Karpas-422 (cell line): ENCODE data around the gene JARID2. TPM values are rescaled to one million over a fixed set of nuclear protein-coding genes. Genes with fewer than 3 reads are reported as not detected.

ENCODE experiments used
- DNase-seq: peaks from one replicate; pipeline ENCODE4 v3.0.0-alpha.2; 2015
- H2AFZ ChIP-seq: fragments of 200-600 bp; sonication (generic); 2 replicates; pipeline ENCODE4 v1.6.1; 2014; ENCODE audit warnings: antibody characterized with exemption, low read length, mixed read lengths
- H3K27ac ChIP-seq: fragments of 200-600 bp; sonication (generic); 2 replicates; pipeline ENCODE4 v1.5.1; 2014; ENCODE audit warnings: mild to moderate bottlenecking, low read length, moderate library complexity
- H3K27me3 ChIP-seq: fragments of 200-600 bp; sonication (generic); 2 replicates; pipeline ENCODE4 v1.6.1; 2014; ENCODE audit warnings: low read length, mixed read lengths
- H3K36me3 ChIP-seq: fragments of 200-600 bp; sonication (generic); 2 replicates; pipeline ENCODE4 v1.6.1; 2014; ENCODE audit warnings: low read length, mixed read lengths; ENCODE audit not compliant: insufficient read depth
- H3K4me1 ChIP-seq: fragments of 200-600 bp; sonication (generic); 2 replicates; pipeline ENCODE4 v1.6.1; 2014; ENCODE audit warnings: mild to moderate bottlenecking, low read length, mixed read lengths
- H3K4me2 ChIP-seq: fragments of 200-600 bp; sonication (generic); 2 replicates; pipeline ENCODE4 v1.6.1; 2014; ENCODE audit warnings: low read length, low read depth, mild to moderate bottlenecking; ENCODE audit not compliant: poor library complexity, severe bottlenecking
- H3K4me3 ChIP-seq: fragments of 200-600 bp; sonication (generic); 2 replicates; pipeline ENCODE4 v1.5.1; 2014; ENCODE audit warnings: mild to moderate bottlenecking, antibody characterized with exemption, low read length, mixed read lengths
- H3K79me2 ChIP-seq: fragments of 200-600 bp; sonication (generic); 2 replicates; pipeline ENCODE4 v1.6.1; 2014; ENCODE audit warnings: mild to moderate bottlenecking, low read length, mixed read lengths
- H3K9ac ChIP-seq: fragments of 200-600 bp; sonication (generic); 2 replicates; pipeline ENCODE4 v1.6.0; 2014; ENCODE audit warnings: low read length
- H3K9me2 ChIP-seq: fragments of 200-600 bp; sonication (generic), shearing (Covaris generic); replicated peaks from 2 replicates; pipeline ENCODE4 v1.6.0; 2014; ENCODE audit warnings: mild to moderate bottlenecking, low read length, moderate library complexity; ENCODE audit not compliant: insufficient read depth
- H3K9me3 ChIP-seq: fragments of 300-700, 200-600 bp; sonication (generic); 2 replicates; pipeline ENCODE4 v1.6.1; 2014; ENCODE audit warnings: low read length, mixed read lengths
- H4K20me1 ChIP-seq: fragments of 200-600 bp; sonication (generic); 2 replicates; pipeline ENCODE4 v1.6.1; 2014; ENCODE audit warnings: mild to moderate bottlenecking, antibody characterized with exemption, low read length, low read depth; ENCODE audit not compliant: insufficient read depth
- total RNA-seq: library from RNA; depleted of rRNA; stranded (reverse); fragments of >200 nt; shearing (Covaris generic); gene quantifications from 2 replicates; pipeline ENCODE4 v1.2.3, GENCODE V29; 2014; ENCODE audit warnings: low replicate concordance

The JARID2 gene
- total RNA-seq, 1 experiment from 2014 or later, result 2.8 TPM

DNA sequence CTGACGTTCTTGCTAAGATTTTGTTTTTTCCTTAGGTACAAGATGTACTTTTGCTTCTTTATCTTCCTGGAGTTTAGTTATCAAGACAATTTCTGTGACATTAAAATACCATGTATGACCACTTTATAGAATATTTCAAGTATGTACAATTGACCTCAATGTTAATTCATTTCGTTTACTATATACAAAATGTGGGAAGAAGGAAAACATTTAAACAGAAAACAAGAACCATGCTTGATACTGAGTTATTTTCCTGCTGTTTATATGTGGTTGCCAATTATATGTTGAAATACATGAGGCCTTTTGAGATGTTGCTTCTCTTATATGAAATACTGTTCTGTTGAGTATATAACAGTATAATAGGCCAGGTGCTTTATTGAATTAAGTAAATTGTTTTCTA, 184.3 kb downstream of the JARID2 start:
- H3K9ac ChIP-seq, result no peak overlapping the region
- H3K36me3 ChIP-seq, result no peaks in the 10 kb centered on the region
- no peaks in the 10 kb centered on the region for H3K9me3 ChIP-seq
- H3K9me2 ChIP-seq, result no peaks in the 10 kb centered on the region
- H2AFZ ChIP-seq, result no peak overlapping the region
- H4K20me1 ChIP-seq, result peaks cover 44% of the 10 kb centered on the region
- no peak for DNase-seq
- no peaks in the 10 kb centered on the region for H3K27me3 ChIP-seq
- H3K27ac ChIP-seq, result no peak overlapping the region
- peaks cover 20% of the 10 kb centered on the region for H3K4me1 ChIP-seq
- no peak overlapping the region for H3K4me3 ChIP-seq
- H3K79me2 ChIP-seq, result no peaks in the 10 kb centered on the region
- H3K4me2 ChIP-seq, result no peak overlapping the region

DNA sequence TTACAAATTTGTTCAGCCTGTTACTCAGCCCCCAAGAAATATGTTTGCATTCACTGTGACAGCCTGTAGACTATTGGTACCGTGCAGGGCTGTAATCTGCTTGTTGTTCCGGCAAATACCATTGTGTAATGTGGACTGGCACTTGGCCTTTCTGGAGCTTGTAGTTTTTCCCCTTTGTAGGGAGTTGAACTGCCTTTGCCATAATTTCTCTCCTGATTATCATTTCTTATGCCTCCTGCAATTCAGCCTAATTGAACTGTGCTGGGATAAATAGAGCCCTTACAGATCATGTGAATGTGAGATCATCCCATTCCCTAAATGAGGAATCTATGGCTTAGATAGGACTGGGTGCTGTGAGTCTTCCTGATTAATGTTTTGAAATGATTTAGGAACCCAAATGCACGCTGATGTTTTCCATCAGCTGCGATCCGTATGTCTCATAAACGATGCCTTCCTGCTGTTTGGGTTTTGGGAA, 185.1 kb downstream of the JARID2 start:
- Histone ChIP-seq H3K36me3 (no peaks in the 10 kb centered on the region), H3K9me3 (no peaks in the 10 kb centered on the region), H3K4me2 (no peak overlapping the region), H3K27ac (no peak overlapping the region), H3K9me2 (no peaks in the 10 kb centered on the region), H3K4me3 (no peak overlapping the region), H3K9ac (no peak overlapping the region), H3K4me1 (peaks cover 20% of the 10 kb centered on the region), H3K79me2 (no peaks in the 10 kb centered on the region), H2AFZ (no peak overlapping the region), H4K20me1 (peaks cover 47% of the 10 kb centered on the region), H3K27me3 (no peaks in the 10 kb centered on the region)
- DNase-seq, result no peak

GRCh38 chr6:15431762-15432483, 186.1 kb downstream of the JARID2 start:
- Histone ChIP-seq H3K36me3 (no peaks in the 10 kb centered on the region), H3K4me1 (peaks cover 17% of the 10 kb centered on the region), H3K79me2 (no peaks in the 10 kb centered on the region), H3K4me2 (no peak overlapping the region), H3K27ac (no peak overlapping the region), H3K27me3 (no peaks in the 10 kb centered on the region), H3K9me3 (no peaks in the 10 kb centered on the region), H3K4me3 (no peak overlapping the region), H3K9ac (no peak overlapping the region), H3K9me2 (no peaks in the 10 kb centered on the region), H2AFZ (no peak overlapping the region), H4K20me1 (peaks cover 44% of the 10 kb centered on the region)
- no peak for DNase-seq

GRCh38 chr6:15433511-15433861, 187.6 kb downstream of the JARID2 start:
- no peaks in the 10 kb centered on the region for H3K79me2 ChIP-seq
- no peak overlapping the region for H3K4me3 ChIP-seq

GRCh38 chr6:15434263-15434662, 188.4 kb downstream of the JARID2 start:
- Histone ChIP-seq H3K36me3 (no peaks in the 10 kb centered on the region), H4K20me1 (peaks cover 50% of the 10 kb centered on the region), H3K9me2 (no peaks in the 10 kb centered on the region), H3K4me1 (peaks cover 9% of the 10 kb centered on the region), H3K4me2 (no peak overlapping the region), H3K79me2 (no peaks in the 10 kb centered on the region), H2AFZ (no peak overlapping the region), H3K4me3 (no peak overlapping the region), H3K9me3 (no peaks in the 10 kb centered on the region), H3K27me3 (no peaks in the 10 kb centered on the region), H3K27ac (no peak overlapping the region), H3K9ac (no peak overlapping the region)
- DNase-seq, result no peak

More at GRCh38 chr6:15433511-15433861, 187.6 kb downstream of the JARID2 start:
- no peaks in the 10 kb centered on the region for H3K36me3 ChIP-seq
- DNase-seq, result no peak
- no peaks in the 10 kb centered on the region for H3K27me3 ChIP-seq
- H3K9me2 ChIP-seq, result no peaks in the 10 kb centered on the region
- H3K4me1 ChIP-seq, result peaks cover 6% of the 10 kb centered on the region
- no peaks in the 10 kb centered on the region for H3K9me3 ChIP-seq
- no peak overlapping the region for H3K9ac ChIP-seq
- peaks cover 50% of the 10 kb centered on the region for H4K20me1 ChIP-seq
- H2AFZ ChIP-seq, result no peak overlapping the region
- no peak overlapping the region for H3K27ac ChIP-seq
- H3K4me2 ChIP-seq, result no peak overlapping the region

DNA sequence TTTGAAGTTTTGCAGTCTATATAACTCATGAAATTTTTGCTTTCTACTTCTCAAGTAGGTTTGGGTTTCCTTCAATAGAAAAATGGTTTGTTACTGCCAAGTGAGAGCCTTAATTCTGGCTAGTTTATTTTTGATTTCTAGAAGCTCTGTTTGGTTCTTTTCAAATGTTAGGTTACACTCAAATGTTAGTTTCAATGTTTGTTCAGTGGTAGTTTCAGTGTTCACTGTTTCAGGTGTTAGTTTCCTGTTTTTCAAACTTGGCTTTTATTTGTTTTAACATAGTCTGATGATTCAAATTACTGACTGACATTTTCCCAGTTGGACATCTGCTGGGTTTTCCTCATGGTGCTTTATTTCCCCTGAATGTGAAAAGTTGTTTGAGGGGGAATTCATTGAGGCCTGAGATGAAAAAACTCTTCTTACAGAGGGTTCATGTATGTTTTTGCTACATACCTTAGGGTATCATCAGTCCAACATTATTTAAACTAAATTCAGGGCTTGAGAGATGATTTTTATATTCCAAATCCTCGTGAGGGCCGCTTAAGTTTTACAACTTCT, 189.0 kb downstream of the JARID2 start:
- Histone ChIP-seq H3K9ac (no peak overlapping the region), H4K20me1 (peaks cover 50% of the 10 kb centered on the region), H3K4me3 (no peak overlapping the region), H3K4me2 (no peak overlapping the region), H3K4me1 (peaks cover 14% of the 10 kb centered on the region), H3K9me3 (no peaks in the 10 kb centered on the region), H3K9me2 (no peaks in the 10 kb centered on the region), H3K27ac (no peak overlapping the region), H3K27me3 (no peaks in the 10 kb centered on the region), H3K36me3 (no peaks in the 10 kb centered on the region), H3K79me2 (no peaks in the 10 kb centered on the region), H2AFZ (no peak overlapping the region)
- DNase-seq, result no peak

DNA sequence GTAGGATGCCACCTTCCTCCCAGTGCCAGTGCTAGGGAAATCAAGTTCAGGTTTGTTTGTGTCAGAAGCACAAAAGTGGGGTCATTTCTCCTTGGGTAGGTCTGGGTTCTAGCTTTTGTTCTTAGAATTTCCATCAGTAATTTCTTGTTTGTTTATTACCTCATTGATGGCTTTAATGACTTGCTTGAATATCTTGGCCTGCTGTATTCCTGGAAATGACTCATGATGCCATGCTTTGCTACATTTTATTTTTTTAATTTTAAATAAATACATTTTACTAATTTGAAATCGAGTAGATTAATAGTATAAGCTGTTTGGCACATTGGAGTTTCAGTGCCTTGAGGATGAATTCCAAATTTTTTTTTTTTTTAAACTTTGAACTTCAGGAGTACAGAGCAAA, 189.6 kb downstream of the JARID2 start:
- H3K79me2 ChIP-seq, result no peaks in the 10 kb centered on the region
- H3K36me3 ChIP-seq, result no peaks in the 10 kb centered on the region
- peaks cover 50% of the 10 kb centered on the region for H4K20me1 ChIP-seq
- peaks cover 14% of the 10 kb centered on the region for H3K4me1 ChIP-seq
- H3K4me3 ChIP-seq, result no peak overlapping the region
- no peaks in the 10 kb centered on the region for H3K9me2 ChIP-seq
- no peak overlapping the region for H3K9ac ChIP-seq
- H3K4me2 ChIP-seq, result no peak overlapping the region
- no peak for DNase-seq
- no peak overlapping the region for H3K27ac ChIP-seq
- no peaks in the 10 kb centered on the region for H3K9me3 ChIP-seq
- H2AFZ ChIP-seq, result no peak overlapping the region
- H3K27me3 ChIP-seq, result no peaks in the 10 kb centered on the region

GRCh38 chr6:15436451-15436850, 190.6 kb downstream of the JARID2 start:
- H3K9me3 ChIP-seq, result no peaks in the 10 kb centered on the region
- H3K36me3 ChIP-seq, result no peaks in the 10 kb centered on the region
- H3K27ac ChIP-seq, result no peak overlapping the region
- H4K20me1 ChIP-seq, result peaks cover 51% of the 10 kb centered on the region
- H3K9me2 ChIP-seq, result no peaks in the 10 kb centered on the region
- DNase-seq, result no peak
- H3K4me1 ChIP-seq, result peaks cover 14% of the 10 kb centered on the region
- H2AFZ ChIP-seq, result no peak overlapping the region
- no peak overlapping the region for H3K4me2 ChIP-seq
- no peak overlapping the region for H3K9ac ChIP-seq
- no peaks in the 10 kb centered on the region for H3K79me2 ChIP-seq
- H3K27me3 ChIP-seq, result no peaks in the 10 kb centered on the region
- no peak overlapping the region for H3K4me3 ChIP-seq
